Activated CD8-positive, alpha-beta memory T cell treated with anti-CD3 and anti-CD28 coated beads for 4 hours (primary cell): Measurements from ENCODE around the gene MAGI1.

Experiments used
- DNase-seq, 2 donors: peaks; one replicate each; pipeline ENCODE4 v3.0.0-alpha.2; 2020; ENCODE audit warnings: low read depth in 2 of 2

The MAGI1 gene

DNA sequence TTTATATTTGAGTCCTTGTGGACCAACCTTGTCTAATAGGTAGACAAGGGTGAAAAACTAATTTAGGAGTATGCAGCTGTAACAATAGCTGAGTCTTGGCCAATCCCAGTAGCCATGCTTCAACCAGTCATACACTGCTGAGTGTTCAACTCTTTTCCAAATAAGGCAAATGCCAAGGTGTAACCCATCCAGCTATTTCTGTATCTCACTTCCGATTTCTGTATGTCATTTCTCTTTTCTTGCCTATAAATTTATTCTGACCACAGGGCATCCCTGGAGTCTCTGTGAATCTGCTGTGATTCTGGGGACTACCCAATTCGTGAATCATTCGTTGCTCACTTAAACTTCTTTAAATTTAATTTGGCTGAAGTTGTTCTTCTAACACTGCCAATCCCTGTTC lies 93.2 kb downstream of the MAGI1 start:
- DNase-seq = no peak

DNA sequence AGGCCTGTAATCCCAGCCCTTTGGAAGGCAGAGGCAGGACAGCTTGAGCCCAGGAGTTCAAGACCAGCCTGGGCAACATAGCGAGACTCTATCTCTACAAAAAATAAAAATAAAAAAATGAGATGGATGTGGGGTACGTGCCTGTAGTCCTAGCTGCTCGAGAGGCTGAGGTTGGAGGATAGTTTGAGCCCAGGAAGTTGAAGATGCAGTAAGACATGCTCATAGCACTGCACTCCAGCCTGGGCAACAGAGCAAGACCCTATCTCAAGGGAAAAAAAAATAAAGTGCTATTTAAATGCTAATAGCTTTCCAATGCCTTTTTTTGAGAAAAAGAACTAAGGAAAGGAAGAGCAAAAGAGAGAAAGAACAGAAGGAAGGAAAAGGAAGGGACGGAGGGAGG lies 94.5 kb downstream of the MAGI1 start:
- no peak for DNase-seq

DNA sequence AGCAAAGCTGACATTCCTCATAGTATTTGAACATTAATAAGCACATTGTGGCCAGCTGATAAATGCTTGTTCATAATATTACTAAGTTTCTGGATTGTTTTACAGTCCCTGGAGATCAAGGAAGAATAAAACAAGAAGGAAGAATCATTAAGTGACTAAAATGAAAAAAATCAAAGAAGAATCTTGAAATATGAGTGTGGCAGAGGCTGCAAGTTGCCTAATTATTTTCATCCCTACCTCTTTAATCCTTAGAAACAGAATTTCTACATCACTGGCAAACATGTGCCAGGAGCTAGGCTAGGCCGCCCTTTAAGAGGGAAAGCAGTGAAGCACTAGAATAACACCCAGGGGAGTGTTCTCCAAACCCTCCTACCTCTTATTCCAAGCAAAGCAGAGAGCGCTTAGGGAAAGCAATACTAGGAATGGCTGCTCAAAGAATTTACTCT lies 98.9 kb downstream of the MAGI1 start:
- no peak for DNase-seq

DNA sequence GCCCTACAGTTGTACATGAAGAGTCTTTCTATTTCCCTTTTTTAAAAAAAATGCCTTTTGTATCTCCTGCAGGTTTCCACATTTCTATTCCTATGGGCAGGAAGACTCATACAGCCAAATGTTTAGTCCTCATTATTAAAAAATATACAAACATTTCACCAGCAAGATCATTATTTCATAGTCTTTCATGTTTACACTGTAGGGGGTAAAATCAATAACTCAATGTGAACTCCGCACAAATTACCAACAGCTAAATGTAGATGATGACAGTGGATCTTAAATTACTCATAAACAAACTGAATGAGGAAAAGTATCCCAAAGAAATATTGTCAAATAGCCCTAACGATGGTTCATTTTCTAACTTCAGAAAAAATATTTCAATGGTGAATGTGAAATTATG lies 99.5 kb downstream of the MAGI1 start:
- no peak for DNase-seq

DNA sequence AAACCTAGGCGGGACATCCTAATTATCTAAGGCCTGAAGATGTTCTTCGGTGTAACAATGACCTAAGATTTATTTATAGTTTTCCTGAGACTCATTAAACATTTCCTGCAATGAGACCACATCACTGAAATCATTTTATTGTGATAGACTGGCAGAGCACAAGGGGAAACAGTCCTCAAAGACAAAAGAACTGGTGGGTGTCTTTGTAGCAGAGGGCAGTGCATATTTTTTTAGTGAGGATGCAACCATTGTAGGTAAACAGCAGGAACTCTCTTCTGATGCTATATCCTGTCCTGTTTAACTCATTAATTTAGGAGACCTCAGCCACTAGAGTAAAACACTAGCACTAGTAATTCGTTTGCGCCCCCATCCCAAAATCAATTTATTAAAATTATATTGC lies 100.0 kb downstream of the MAGI1 start:
- no peak for DNase-seq

DNA sequence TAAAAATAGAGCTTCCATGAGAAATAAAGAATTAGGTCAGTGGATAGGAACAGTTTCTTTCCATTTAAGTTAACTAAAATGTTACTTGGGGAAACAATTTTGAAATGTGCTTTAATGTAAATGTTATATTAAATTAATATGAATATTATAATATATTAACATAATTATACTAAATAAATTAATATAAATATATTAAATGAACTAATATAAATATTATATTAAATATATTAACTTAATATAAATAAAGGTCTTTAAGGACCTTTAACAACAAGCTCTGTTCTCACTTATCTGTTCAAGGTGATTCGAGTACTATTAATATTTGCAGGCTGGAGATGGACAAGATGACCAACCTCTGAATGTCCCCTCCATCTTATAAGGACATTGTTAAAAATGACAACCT lies 100.6 kb downstream of the MAGI1 start:
- DNase-seq = no peak

DNA sequence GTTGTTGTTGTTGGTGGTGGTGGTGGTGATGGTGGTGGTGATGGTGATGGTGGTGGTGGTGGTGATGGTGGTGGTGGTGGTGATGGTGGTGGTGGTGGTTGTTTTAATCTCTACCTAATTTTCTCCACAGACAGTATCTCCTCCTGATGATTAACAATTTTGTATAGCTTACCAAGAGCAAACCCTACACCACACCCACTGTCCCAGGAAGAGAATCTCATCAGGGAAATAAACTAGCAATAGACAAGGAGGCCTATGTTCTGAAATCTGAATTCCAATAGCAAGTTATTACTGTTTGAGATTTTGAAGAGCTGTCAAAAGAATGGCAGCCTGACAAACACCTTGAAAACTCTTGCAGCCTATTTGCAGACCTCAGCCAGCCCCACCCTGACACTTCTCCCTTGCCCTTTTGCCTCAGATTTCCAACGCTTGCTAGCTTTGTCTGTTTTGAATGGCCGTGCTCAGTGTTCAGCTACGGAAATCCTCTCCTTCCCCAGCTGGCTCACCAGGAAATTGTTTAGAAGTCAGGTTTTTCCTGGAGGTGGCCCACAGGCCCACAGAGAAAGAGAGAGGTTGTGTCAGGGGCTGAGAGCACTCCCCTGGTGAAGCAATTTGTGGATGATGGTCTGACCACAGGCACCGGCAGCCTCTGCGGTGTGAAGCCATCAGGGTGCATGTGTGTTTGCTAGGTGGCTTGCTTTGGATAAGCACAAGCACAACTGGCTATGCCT lies 101.6 kb downstream of the MAGI1 start:
- no peak for DNase-seq

DNA sequence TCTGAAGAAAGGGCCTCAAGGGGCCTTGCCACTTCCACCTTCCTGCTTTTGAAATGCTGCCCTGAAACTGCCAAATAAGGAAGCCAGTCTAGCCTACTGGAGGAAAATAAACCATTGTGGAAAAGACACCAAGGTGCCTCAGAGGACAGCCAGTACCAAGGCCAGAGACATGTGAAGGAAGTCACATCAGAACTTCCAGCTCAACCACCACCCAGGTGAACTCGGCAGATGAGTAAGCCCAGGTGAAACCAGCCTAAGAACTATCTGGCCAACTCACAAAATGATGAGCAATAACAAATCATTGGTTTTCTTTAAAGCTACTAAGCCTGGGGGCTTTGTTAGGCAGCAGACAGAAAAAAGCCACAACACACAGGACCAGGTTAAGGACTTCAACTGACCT lies 103.0 kb downstream of the MAGI1 start:
- DNase-seq = no peak

DNA sequence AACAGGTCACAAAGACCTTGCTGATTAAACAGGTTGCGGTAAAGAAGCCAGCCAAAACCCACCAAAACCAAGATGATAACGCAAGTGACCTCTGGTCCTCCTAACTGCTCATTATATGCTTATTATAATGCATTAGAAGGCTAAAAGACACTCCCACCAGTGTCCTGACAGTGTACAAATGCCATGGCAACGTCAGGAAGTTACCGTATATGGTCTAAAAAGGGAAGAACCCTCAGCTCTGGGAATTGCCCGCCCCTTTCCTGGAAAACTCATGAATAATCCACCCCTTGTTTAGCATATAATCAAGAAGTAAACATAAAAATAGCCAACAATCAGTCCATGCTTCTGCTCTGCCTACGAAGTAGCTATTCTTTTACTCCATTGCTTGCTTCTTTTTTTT lies 108.1 kb downstream of the MAGI1 start:
- no peak for DNase-seq

DNA sequence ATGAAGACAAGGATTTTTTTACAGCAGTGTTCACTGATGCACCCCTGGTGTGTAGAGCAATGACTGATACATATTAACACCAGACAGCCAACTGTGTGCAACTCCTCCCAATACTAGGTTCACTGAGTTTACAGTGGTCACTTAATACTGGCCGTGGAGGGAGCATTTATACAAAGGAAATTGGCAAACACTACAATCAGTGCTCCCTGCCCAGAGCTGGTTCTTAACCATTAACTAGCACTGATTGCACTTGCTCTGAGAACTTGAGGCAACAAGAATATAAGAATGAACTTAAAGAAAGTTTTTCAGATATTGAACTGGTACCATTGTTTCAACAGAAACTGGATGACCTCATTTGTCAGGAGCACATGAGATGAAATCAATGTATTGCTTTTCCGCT lies 110.6 kb downstream of the MAGI1 start:
- DNase-seq = no peak

DNA sequence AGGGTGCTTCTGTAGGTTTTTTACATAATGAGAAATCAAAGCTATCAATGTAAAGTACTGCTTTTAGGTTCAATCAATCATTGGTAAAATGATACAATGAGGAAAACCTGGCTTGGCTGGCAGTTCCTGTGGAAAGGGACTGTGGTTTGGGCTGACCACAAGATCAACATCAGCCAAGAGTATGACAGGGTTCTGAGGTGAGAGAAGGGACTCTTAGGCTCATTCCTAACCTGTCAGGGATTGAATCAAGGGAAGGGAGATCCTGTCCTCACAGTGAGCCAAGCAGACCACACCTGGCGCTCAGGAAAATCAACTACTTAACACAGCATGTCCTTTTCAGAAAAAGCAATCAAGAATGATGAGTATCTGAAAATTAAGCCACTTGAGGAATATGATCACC lies 111.1 kb downstream of the MAGI1 start:
- DNase-seq = no peak

DNA sequence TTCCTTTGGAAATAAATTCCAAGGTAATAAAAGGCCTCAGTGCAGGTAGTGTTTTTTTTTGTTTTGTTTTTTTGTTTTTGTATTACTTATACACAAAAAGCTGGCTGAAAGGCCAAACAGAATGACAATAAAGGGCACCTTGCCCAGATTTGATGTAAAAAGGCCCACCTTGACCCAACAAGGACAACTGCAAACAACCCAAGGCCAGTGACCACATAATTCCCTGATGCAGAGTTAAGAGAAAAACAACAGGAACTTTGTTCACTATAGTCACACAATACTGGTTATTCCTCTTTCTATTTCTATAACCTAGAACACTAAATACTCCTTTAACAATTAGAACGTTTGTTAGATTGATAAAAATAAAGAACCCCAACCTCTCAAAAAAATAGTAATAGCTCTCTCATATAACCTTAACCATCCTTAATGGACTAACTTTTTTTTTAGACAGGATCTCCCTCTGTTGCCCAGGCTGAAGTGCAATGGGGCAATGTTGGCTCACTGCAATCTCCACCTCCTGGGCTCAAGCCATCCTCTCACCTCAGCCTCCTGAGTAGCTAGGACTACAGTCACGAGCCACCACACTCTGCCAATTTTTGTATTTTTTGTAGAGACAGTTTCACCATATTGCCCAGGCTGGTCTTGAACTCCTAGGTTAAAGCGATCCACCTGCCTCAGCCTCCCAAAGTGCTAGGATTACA lies 113.3 kb downstream of the MAGI1 start:
- no peak for DNase-seq

DNA sequence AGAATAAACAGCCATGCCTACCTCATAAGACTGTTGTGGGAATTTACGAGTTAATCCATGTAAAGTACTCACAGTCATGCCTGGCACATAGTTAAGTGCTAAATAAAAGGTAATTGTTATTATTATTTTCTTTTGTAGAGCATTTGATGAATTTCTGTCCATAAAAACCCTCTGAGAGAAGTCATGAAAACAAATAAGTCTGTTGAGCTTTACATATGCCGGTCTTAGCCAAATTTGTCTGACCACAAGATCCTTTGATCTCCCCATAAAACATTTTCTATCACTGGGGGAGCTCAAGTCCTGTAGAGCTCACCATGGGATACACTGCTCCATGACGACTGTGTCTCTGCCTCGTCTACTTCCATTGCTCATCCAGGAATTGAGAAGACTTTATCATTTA lies 114.0 kb downstream of the MAGI1 start:
- DNase-seq = no peak

DNA sequence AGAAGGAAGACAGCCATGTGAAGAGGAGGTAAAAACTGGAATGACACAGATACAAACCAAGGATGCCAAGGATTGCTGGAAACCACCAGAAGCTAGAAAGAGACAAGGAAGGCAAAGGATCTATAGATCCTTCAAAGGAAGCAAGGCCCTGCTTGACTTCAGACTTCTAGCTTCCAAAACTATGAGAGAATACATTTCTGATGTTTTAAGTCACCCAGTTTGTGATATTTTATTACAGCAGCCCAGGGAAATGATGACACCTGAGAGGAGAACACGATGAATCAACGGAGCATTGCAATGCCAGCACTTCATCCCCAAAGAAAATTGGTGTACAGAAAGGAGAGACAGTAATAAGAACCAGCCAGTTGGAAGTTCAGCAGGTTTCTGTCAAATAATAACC lies 116.3 kb downstream of the MAGI1 start:
- DNase-seq = no peak

DNA sequence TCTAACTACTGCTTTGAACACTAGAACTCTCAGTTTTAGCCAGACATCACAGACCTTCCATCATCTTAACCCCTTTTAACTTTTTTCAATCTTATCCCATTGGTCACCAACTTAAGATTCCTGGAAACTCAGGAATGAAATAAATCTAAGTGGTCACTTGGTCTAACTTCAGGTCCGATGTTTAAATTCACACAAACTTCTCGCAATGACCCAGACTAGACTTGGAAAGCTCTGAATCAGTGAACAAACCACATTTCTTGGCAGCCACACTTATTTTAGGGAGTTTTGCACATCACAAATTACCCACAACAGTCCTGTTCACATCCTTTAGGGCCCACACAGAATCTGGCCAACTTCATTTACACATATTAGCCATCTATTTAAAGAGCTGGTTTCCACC lies 118.9 kb downstream of the MAGI1 start:
- DNase-seq = no peak

DNA sequence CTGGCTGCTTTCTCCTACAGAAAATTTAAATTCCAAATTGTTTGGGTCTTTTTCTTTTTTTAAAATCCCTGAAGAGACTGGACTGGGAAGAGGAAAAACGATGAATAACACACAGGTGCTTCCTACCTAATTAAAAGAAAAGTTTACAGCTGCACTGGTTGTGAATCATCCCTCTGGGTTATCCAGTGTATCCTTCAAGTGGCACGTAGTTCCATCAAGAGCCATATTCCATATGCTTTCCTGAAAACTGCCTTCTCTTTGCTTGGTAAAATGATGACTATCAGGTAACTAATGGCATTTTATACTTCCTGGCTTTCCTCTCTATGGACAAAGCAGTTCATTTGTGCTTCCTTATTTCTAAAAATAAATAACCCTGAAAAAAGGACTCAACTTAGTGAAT lies 123.2 kb downstream of the MAGI1 start:
- DNase-seq = no peak

DNA sequence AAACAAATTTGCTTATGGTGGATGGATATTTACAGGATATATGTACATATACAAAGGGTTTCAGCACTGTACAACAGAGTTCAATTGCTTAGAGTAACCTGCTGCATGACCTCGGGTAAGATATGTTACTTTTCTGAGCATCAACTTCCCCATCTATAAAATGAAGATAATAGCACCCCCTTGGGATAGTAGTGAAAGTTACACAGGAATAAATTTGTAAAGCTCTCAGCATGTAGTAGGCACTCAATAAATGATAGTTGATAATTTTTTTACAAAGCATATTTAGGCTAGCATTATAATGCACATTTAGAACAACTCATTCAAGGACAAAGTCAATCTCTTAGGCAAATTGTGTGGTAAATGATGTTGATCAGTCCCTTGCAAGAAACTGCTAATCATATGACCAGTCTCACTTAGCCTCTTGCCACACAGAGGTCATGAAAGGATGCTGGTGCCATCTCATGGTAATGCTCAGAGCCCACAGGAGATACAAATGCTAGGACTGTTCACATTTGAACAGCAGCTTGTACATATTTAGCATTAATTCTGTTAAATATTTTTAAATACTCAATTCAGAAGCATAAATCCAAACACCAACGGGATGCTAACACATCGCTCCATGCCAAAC lies 123.9 kb downstream of the MAGI1 start:
- no peak for DNase-seq

DNA sequence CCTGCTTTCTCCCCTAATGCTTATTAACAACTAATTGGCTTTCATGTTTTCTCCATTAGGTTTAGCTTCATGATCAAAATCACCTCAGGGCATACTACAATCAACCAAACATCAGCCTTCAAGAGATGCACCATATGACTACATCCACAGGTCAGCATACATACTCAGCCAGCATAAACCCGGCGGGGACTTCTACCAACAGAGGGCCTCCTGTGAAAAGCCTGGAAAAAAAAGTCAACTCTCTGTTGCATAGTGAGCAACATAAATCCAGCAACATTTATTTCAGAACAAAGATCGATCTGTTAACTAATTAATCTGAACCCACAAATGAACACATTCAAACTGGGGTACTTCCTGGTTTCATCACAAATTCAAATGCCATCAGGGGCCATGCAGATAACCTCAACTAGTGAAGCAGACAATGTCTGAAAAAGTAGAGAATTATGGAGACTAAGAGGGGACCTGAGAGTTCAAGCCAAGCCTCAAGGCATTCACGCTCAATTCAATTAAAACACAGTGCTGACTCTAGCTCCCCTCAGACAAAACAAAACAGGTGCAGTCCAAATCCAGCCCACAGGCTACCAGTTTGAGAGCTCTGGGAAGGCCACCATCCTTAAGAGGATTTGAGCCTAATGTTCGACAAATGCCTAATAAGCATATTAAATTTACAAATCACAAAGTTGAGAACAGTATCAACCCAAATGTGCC lies 124.5 kb downstream of the MAGI1 start:
- no peak for DNase-seq

DNA sequence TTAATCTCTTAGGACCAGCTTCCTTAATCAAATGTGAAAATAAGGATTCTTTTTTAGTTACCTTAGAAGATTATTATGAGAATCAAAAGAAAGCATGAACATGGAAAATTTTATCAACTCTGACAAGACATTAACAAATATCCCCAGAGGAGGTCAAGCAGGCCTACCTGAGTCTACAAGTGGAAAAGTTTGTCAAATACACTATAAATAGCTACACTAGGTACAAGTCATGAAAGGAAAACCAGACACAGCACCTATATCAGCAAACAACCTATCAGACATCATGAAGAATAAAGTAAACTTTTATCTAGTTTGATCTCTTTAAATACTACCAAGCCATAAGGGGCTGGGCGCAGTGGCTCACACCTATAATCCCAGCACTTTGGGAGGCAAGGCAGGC lies 126.1 kb downstream of the MAGI1 start:
- no peak for DNase-seq

DNA sequence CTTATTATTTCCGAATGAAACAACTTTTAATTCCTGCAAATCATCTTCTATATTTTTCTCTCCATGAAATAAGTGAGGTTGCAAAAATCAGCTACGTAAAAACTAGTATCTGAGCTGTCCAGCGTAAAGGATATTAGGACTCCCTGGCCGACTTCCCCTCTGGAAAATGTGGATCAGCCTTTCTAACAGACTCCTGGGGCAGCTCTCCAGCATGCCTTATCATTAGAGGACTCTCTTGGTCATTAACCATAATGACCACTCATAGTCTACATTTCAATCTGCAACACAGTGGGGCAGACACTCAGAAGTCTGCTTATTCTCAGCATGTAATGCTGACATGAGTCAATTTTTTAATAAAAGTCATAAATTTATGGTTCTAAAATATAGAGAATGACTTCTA lies 130.1 kb downstream of the MAGI1 start:
- DNase-seq = no peak

DNA sequence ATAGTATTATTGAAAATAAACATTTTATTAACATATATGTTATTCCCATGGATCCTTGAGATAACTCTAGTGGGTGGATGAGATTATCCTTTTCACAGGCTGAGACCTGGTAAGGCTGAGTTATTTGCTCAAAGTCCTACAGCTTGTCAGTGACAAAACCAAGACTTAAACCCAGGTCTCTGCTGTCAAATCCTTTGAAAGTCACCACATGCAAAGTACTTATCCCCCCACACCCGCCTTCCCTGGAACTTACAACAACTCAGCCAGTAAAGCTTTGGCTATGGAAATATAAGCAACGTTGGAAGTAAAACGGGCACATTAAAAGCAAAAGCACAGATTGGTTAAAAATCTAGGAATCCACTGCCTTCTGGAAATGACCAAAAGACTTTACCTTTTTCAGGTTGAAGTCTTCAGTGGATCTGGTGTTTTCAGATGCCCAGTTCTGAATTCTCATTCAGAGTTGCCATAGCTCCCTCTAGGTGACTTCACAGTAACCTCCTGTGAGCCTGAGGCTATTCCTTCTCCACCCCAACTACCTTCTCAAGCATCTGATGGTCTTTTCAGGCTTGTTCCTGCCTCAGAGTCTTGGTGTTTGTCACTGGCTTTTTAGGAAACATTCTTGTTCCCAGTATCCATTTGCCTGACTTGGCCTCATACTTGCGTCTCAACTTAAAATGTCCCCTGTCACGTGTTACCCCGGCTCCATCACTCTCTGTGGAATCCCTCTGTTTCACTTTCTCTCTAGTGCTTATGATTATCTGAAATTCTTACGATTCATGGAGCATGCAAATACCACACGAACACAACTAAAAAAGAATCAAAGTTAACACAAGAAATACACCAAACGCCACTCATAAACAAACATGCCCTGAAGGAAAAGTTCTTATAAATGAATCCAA lies 131.2 kb downstream of the MAGI1 start:
- no peak for DNase-seq

DNA sequence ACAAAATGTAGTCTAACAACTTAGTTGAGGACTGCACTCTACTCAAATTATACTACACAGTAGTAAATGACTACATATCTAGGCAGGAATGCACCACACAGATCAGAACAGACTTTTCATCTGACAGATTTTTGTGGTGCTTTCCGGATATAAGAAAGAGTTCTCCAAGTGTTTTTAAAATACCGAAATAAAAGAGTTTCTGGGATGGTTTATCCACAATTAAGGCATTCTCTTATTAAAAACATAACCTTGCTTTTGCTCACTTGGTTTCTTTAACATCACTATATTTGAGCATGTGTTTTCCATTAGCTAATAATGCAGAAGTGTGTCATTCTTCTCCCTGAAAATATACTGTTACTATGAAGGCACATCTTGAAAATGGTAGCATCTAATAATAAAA lies 132.9 kb downstream of the MAGI1 start:
- DNase-seq = no peak
